ENCODE data around the gene DIO3.
"Not testable (repeated sequence)": the region's sequence is repeated elsewhere in the genome, so short reads cannot be mapped to it uniquely, and the experiment has no call there.

The DIO3 gene

DNA sequence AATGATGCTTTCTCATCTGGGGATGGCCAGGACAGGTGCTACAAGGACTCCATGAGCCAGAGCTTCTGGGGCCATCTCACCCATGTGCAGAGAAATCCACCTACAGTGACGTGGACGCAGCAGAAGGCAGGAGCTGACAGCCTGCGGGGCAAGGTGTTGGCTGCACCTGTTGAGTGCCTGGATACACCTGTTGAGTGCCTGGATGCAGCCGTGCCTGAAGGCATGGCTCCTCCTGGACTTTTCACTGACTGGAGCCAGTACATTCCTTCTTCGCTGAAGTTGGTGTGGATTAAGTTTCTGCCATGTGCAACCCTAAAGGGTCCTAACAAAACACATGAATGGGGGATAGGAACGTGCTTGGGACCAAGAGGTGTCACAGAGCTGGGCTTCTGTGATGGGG, 7.4 kb upstream of the DIO3 start:
- H3K4me3 ChIP-seq (replicated peaks in 1 of 2; ENCODE audit: low read depth in 2 of 2, low read length in 2 of 2) = no peak overlapping the region
- DNase-seq (ENCODE audit: low read depth in 2 of 2) = no peak
- TF ChIP-seq, protein P1, sequence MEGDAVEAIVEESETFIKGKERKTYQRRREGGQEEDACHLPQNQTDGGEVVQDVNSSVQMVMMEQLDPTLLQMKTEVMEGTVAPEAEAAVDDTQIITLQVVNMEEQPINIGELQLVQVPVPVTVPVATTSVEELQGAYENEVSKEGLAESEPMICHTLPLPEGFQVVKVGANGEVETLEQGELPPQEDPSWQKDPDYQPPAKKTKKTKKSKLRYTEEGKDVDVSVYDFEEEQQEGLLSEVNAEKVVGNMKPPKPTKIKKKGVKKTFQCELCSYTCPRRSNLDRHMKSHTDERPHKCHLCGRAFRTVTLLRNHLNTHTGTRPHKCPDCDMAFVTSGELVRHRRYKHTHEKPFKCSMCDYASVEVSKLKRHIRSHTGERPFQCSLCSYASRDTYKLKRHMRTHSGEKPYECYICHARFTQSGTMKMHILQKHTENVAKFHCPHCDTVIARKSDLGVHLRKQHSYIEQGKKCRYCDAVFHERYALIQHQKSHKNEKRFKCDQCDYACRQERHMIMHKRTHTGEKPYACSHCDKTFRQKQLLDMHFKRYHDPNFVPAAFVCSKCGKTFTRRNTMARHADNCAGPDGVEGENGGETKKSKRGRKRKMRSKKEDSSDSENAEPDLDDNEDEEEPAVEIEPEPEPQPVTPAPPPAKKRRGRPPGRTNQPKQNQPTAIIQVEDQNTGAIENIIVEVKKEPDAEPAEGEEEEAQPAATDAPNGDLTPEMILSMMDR (IDR thresholded peaks at IDR 0.05; ENCODE audit: low read depth, low read length) = no peak

DNA sequence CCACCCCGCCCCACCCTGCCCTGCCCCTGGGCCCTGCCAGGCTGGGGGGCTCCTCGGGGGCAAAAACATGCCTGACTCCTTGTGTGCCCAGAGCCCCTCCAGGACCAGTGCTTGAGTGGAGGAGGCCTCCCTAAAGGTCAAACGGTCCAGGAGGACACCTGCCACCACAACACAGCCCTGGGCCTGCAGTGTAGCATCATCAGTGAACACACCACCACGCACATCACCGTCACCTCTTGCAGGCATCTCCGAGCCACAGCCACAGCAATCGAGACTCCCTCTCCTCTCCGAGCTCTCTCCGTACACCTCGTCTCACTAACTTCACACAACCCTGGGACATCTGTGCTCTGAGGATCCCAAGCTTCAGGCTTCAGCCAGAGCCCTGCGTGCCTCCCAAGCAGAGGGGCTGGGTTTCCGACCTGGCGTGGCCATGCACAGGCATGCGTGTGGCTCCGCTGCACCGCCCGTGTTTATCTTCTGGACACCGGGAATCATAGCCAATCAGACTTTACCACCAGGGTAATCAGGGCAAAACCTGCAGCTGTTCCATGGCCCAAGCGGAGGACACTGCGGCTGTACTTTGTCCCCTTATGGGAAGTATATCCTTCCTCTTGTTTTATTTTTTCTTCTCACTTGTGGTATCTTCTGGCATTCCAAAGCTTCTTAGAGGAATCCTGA, 6.2 kb upstream of the DIO3 start:
- DNase-seq (ENCODE audit: low read depth in 2 of 2) = no peak
- no peak overlapping the region for H3K4me3 ChIP-seq (replicated peaks in 1 of 2; ENCODE audit: low read depth in 2 of 2, low read length in 2 of 2)
- TF ChIP-seq, protein P1 (IDR thresholded peaks at IDR 0.05; ENCODE audit: low read depth, low read length) = no peak

DNA sequence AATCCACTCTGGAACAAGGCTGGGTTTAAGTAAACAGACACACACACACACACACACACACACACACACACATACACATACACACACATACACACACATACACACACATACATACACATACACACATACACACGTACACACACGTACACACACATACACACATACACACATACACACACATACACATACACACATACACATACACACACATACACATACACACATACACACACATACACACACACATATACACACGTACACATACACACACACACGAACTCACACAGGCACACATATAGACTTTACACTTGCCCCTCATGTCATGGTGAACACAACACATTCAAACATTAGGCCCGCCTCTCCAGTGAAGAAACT, 5.6 kb upstream of the DIO3 start:
- H3K4me3 ChIP-seq (replicated peaks in 1 of 2; ENCODE audit: low read depth in 2 of 2, low read length in 2 of 2); DNase-seq (ENCODE audit: low read depth in 2 of 2): not testable (repeated sequence)

DNA sequence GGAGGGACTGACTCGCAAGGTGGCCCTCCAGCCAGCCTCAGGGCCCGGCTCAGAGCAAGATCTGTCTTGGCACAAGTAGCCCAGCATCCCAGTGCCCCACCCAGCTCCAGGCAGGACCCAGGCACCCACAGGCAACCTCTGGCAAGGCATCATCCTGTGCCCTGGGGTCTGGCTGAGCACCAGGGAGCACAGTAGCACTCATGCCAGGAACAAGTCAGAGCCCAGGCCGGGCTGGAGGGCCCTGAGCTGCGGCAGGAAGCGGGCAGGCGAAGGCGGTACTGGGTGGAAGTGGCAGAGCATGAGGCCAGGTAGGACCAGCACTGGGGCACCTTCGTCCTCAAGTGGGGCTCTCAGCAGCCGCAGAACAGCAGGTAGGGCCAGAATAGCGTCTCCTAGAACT, 5.2 kb upstream of the DIO3 start:
- DNase-seq (ENCODE audit: low read depth in 2 of 2) = no peak
- TF ChIP-seq, protein P1 (IDR thresholded peaks at IDR 0.05; ENCODE audit: low read depth, low read length) = no peak
- no peak overlapping the region for H3K4me3 ChIP-seq (replicated peaks in 1 of 2; ENCODE audit: low read depth in 2 of 2, low read length in 2 of 2)

DNA sequence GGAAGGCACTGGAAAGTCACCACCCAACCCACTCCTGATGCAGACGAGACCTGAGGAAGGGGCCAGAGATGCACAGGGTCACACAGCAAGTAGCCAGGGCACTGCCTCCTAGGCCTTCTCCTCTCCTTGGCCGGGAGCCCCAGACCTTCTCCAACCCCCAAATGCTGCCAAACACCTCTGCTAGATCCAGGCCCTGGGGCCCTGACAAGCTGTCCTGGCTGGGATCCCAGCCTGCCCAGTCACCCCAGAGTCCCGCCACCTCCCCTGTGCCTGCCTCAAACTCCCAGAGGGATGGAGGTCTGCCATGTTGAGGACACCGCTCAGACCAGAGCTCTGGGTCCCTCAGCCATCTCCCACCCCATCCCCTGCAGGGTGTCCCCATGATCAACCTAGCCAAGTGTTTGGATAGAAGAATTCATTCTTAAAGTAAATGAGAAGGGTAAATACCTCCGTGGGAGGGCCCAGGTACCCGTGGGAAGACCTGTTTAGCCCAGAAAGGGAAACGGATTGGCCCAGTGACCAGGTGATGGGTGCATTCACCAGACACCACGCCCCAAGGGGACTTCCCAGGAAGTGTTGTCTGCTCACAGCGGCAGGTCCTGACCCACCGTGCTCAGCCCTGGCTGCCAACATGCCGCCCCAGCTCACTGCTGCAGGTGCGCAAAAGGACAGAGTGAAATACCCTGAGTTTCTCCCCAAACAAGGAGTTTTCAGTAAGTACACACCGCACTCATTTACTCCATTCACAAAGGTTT, 4.6 kb upstream of the DIO3 start:
- DNase-seq (ENCODE audit: low read depth in 2 of 2) = no peak
- TF ChIP-seq, protein P1 (IDR thresholded peaks at IDR 0.05; ENCODE audit: low read depth, low read length) = no peak
- H3K4me3 ChIP-seq (replicated peaks in 1 of 2; ENCODE audit: low read depth in 2 of 2, low read length in 2 of 2) = no peak overlapping the region

DNA sequence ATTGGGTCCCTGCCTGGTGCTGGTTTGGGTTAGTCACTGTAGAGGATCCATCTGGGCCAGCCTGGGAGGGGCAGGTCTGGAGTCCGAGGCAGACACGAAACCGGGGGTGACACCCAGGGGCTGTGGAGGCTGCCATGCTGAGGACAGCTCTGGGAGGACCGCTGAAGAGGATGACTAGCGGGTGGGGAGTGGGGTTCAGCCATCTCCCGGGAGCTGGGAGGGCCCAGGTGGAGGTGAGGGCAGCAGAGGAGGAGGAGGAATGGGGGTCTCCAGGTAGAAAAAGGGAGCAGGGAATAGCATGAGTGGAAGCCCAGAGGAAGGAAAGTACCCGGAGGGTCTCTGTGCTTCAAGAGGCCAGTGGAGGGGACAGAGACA, 4.0 kb upstream of the DIO3 start:
- no peak overlapping the region for H3K4me3 ChIP-seq (replicated peaks in 1 of 2; ENCODE audit: low read depth in 2 of 2, low read length in 2 of 2)
- DNase-seq (ENCODE audit: low read depth in 2 of 2) = no peak
- TF ChIP-seq, protein P1 (IDR thresholded peaks at IDR 0.05; ENCODE audit: low read depth, low read length) = no peak

DNA sequence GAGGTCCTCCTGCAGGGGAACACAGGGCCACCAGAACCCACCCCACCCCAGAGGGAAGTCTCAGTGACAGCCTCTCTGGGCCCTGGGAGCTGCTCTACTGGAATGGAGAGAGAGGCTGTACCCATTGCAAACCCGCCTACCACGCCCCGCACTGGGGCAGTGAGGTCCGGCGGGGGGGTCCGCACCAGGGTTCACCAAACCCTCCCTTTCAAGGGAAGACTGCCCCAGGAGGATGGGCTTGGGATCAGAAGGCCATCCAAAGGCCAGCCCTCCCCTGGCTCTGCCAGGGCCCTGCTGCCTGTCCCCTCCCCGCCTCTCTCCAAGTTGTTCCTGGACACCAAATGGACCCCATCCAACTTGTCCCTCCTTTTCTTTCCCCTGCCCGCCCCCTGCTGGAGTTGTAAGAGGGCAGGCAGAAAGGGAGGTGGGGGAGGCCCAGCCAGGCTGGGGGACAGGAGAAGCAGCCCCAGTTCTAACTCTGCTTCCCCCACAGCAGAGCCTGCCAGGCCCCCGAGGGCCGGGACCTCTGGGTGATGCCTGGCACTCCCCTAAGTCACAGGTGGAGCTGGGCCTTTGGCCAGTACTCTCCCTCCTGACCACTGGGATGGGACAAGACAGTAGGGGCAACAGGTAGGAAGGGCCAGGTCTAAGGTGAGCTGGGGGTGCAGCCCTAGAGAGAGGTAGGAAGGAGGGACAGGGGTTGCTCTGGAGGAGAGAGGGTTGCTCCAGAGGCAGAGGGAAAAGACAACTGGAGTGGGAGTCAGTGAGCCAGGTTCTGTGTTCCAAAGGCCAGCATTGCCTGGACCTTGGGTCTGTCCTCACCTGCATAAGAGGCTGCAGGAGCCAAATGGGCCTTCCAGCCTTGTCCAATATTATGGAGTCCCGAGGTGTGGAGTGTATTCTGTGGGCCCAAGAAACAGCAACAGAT, 3.2 kb upstream of the DIO3 start:
- DNase-seq (ENCODE audit: low read depth in 2 of 2) = peak in 1 of 2 donors; percentile 11
- no peak overlapping the region for H3K4me3 ChIP-seq (replicated peaks in 1 of 2; ENCODE audit: low read depth in 2 of 2, low read length in 2 of 2)
- TF ChIP-seq, protein P1 (IDR thresholded peaks at IDR 0.05; ENCODE audit: low read depth, low read length) = no peak

Measured in cardiac fibroblast (primary cell).